NCI-H69 (cell line): ENCODE data around the gene KIF2A.
A peak's percentile ranks its signal among the peaks of the same experiment; 100 is the strongest.

Experiments
- DNase-seq: peaks from one replicate; lab custom pipeline; 2025; lab: John Stamatoyannopoulos, UW

Gene KIF2A

GRCh38 chr5:62305715-62306322, at the start of gene KIF2A:
Gene KIF2A (plus strand): TSS chr5:62306206. CDS start chr5:62306473, 267 bp downstream.
- DNase-seq: peak; percentile 99

GRCh38 chr5:62257020-62257367, 49.0 kb upstream of the KIF2A start:
- DNase-seq: no peak

GRCh38 chr5:62258654-62259053, 47.4 kb upstream of the KIF2A start:
- no peak for DNase-seq

- DNase-seq: peak; percentile 80
These were observed 46.2 kb upstream of the KIF2A start for GRCh38 chr5:62259699-62260250.

- peak; percentile 89 for DNase-seq
These were observed 45.5 kb upstream of the KIF2A start for GRCh38 chr5:62260513-62260912.

- DNase-seq: no peak
These were observed 42.6 kb upstream of the KIF2A start for GRCh38 chr5:62263401-62263800.

GRCh38 chr5:62265648-62266112, 40.3 kb upstream of the KIF2A start:
- no peak for DNase-seq

- peak; percentile 13 for DNase-seq
These were observed 39.4 kb upstream of the KIF2A start for GRCh38 chr5:62266573-62266972.

GRCh38 chr5:62268234-62268633, 37.8 kb upstream of the KIF2A start:
- DNase-seq: peak; percentile 76

- no peak for DNase-seq
These were observed 37.2 kb upstream of the KIF2A start for GRCh38 chr5:62268792-62269191.

GRCh38 chr5:62271370-62271769, 34.6 kb upstream of the KIF2A start:
- DNase-seq: no peak

GRCh38 chr5:62271870-62272269, 34.1 kb upstream of the KIF2A start:
- DNase-seq: no peak

- DNase-seq: no peak
These were observed 32.3 kb upstream of the KIF2A start for GRCh38 chr5:62273687-62274086.

GRCh38 chr5:62275581-62275980, 30.4 kb upstream of the KIF2A start:
- no peak for DNase-seq

GRCh38 chr5:62281411-62281810, 24.6 kb upstream of the KIF2A start:
- DNase-seq: no peak

- DNase-seq: no peak
These were observed 23.9 kb upstream of the KIF2A start for GRCh38 chr5:62282064-62282463.

GRCh38 chr5:62283005-62283404, 23.0 kb upstream of the KIF2A start:
- no peak for DNase-seq

GRCh38 chr5:62283861-62284260, 22.1 kb upstream of the KIF2A start:
- DNase-seq: no peak

GRCh38 chr5:62284946-62285891, 20.8 kb upstream of the KIF2A start:
- DNase-seq: no peak

GRCh38 chr5:62286834-62287233, 19.2 kb upstream of the KIF2A start:
- DNase-seq: no peak

GRCh38 chr5:62287237-62287636, 18.8 kb upstream of the KIF2A start:
- DNase-seq: no peak

- no peak for DNase-seq
These were observed 17.9 kb upstream of the KIF2A start for GRCh38 chr5:62288118-62288517.

GRCh38 chr5:62289813-62290212, 16.2 kb upstream of the KIF2A start:
- no peak for DNase-seq
